ENCODE results near the gene ZACN. TPM values are rescaled to one million over a fixed set of nuclear protein-coding genes. Genes with fewer than 3 reads are reported as not detected.
A peak's percentile ranks its signal among the peaks of the same experiment; 100 is the strongest.

Gene ZACN
- polyA plus RNA-seq = 10 to 100 TPM in 1 of 4 donors, 1 to 10 TPM in 2, under 1 TPM in 1; 0.87 to 21.6 (median 2.0) TPM
- long read RNA-seq, donor 1 = 0 reads
- long read RNA-seq, donor 2, transcript ZACN-205 (1 exons, 2,651 nt) = major isoform, 40 of 46 reads
- long read RNA-seq, donor 2, partial matches to known transcripts = 6 of 46 reads
- long read RNA-seq, donor 2, other reads (novel, unspliced or antisense) = 0 of 46 reads
- long read RNA-seq, donor 3, transcript ZACN-205 (1 exons, 2,651 nt) = major isoform, 160 of 160 reads
- long read RNA-seq, donor 3, partial matches to known transcripts = 0 of 160 reads
- long read RNA-seq, donor 3, other reads (novel, unspliced or antisense) = 0 of 160 reads
- long read RNA-seq, donor 4, transcript ZACN-205 (1 exons, 2,651 nt) = major isoform, 5 of 5 reads
- long read RNA-seq, donor 4, partial matches to known transcripts = 0 of 5 reads
- long read RNA-seq, donor 4, other reads (novel, unspliced or antisense) = 0 of 5 reads
- long read RNA-seq, donor 5, transcript ZACN-205 (1 exons, 2,651 nt) = major isoform, 92 of 92 reads
- long read RNA-seq, donor 5, partial matches to known transcripts = 0 of 92 reads
- long read RNA-seq, donor 5, other reads (novel, unspliced or antisense) = 0 of 92 reads
- long read RNA-seq, donor 6, transcript ZACN-205 (1 exons, 2,651 nt) = major isoform, 87 of 107 reads
- long read RNA-seq, donor 6, partial matches to known transcripts = 15 of 107 reads
- long read RNA-seq, donor 6, other reads (novel, unspliced or antisense) = 5 of 107 reads
- long read RNA-seq, donor 7, transcript ZACN-205 (1 exons, 2,651 nt) = major isoform, 182 of 182 reads
- long read RNA-seq, donor 7, partial matches to known transcripts = 0 of 182 reads
- long read RNA-seq, donor 7, other reads (novel, unspliced or antisense) = 0 of 182 reads
- long read RNA-seq, donor 8, transcript ZACN-205 (1 exons, 2,651 nt) = major isoform, 14 of 14 reads
- long read RNA-seq, donor 8, partial matches to known transcripts = 0 of 14 reads
- long read RNA-seq, donor 8, other reads (novel, unspliced or antisense) = 0 of 14 reads
- long read RNA-seq, donor 9, transcript ZACN-205 (1 exons, 2,651 nt) = major isoform, 44 of 44 reads
- long read RNA-seq, donor 9, partial matches to known transcripts = 0 of 44 reads
- long read RNA-seq, donor 9, other reads (novel, unspliced or antisense) = 0 of 44 reads
- long read RNA-seq, donor 10, transcript ZACN-205 (1 exons, 2,651 nt) = major isoform, 144 of 203 reads
- long read RNA-seq, donor 10, partial matches to known transcripts = 43 of 203 reads
- long read RNA-seq, donor 10, other reads (novel, unspliced or antisense) = 16 of 203 reads

GRCh38 chr17:76078860-76079534, at the start of gene ZACN:
ZACN (plus strand) TSS chr17:76079182; CDS start chr17:76079265, 83 bp downstream.
- H3K27ac ChIP-seq (ENCODE audit: low read depth in 1 of 3, low read length in 2 of 3) = no peak within 1 kb of the TSS
- H3K9me3 ChIP-seq (ENCODE audit: control insufficient read depth in 2 of 2, insufficient read depth in 1 of 2, low read depth in 1 of 2, low read length in 1 of 2) = no peaks in the 10 kb centered on the region
- WGBS, 3 donors = 26 to 55% (median 42%) methylated on average over 17 of the region's 17 CpGs
- peaks cover 24 to 63% (median 34%) of the 10 kb centered on the region in 3 donors for H3K27me3 ChIP-seq (ENCODE audit: control insufficient read depth in 3 of 3, insufficient read depth in 3 of 3, low read length in 3 of 3)
- no peak within 1 kb of the TSS for H3K4me3 ChIP-seq (ENCODE audit: low read depth in 1 of 3, low read length in 3 of 3)
- DNase-seq = no peak
- peaks cover 0 to 29% (median 6%) of the 10 kb centered on the region in 3 donors for H3K36me3 ChIP-seq (ENCODE audit: control insufficient read depth in 3 of 3, insufficient read depth in 2 of 3, low read depth in 1 of 3, low read length in 3 of 3)
- FAIRE-seq = no peak
- H3K4me1 ChIP-seq (ENCODE audit: control insufficient read depth in 3 of 3, insufficient read depth in 2 of 3, low read depth in 1 of 3, low read length in 2 of 3) = peaks cover 0 to 41% (median 0%) of the 10 kb centered on the region in 3 donors

DNA sequence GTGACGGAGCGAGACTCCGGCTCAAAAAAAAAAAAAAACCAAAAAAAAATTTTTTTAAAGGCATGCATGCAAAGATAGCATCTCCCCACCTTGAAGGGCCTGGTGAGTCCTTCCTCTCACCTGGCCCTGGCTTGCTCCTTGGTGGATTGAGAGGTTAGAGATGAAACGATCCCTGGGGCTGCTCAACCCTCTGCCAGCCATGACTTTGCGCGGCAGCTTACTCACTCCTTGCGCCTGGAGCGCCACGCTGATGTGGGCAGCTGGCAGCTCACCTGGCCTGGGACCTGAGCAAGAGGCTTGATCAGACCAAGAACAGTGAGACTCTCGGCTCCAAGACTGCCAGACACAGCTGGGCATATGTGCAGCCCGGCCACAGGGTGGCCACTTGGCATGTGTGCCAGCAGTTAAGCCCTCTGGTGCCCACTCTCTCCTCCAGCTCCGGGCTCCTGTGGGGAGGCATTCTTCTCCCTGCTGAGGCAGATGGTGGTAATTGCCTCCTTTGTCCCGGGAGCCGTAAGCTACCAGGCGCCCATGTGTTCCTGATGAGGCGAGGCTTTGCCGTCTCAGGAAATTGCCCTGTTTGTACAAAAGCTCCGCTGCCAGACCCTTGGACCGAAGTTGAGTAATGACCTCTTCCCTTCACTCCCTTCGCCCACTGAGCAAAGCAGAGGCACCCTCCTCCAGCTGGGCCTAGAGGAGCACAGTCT, 46.8 kb upstream of the ZACN start:
- WGBS, 3 donors = 52 to 69% (median 65%) methylated on average over 20 of the region's 20 CpGs
- Histone ChIP-seq H3K27me3 (ENCODE audit: control insufficient read depth in 3 of 3, insufficient read depth in 3 of 3, low read length in 3 of 3) (no peaks in the 10 kb centered on the region), H3K9me3 (ENCODE audit: control insufficient read depth in 2 of 2, insufficient read depth in 1 of 2, low read depth in 1 of 2, low read length in 1 of 2) (peaks cover 0 to 5% of the 10 kb centered on the region in 2 donors), H3K36me3 (ENCODE audit: control insufficient read depth in 3 of 3, insufficient read depth in 2 of 3, low read depth in 1 of 3, low read length in 3 of 3) (peaks cover 0 to 10% (median 0%) of the 10 kb centered on the region in 3 donors), H3K4me1 (ENCODE audit: control insufficient read depth in 3 of 3, insufficient read depth in 2 of 3, low read depth in 1 of 3, low read length in 2 of 3) (peaks cover 0 to 51% (median 0%) of the 10 kb centered on the region in 3 donors), H3K4me3 (ENCODE audit: low read depth in 1 of 3, low read length in 3 of 3) (no peak overlapping the region), H3K27ac (ENCODE audit: low read depth in 1 of 3, low read length in 2 of 3) (peak overlapping the region in 1 of 3 donors; percentile 86)
- FAIRE-seq (no peak), DNase-seq (peak; percentile 37 to 88)

GRCh38 chr17:76032780-76033108, 46.2 kb upstream of the ZACN start:
- H3K4me1 ChIP-seq (ENCODE audit: control insufficient read depth in 3 of 3, insufficient read depth in 2 of 3, low read depth in 1 of 3, low read length in 2 of 3) = peaks cover 0 to 46% (median 0%) of the 10 kb centered on the region in 3 donors
- H3K9me3 ChIP-seq (ENCODE audit: control insufficient read depth in 2 of 2, insufficient read depth in 1 of 2, low read depth in 1 of 2, low read length in 1 of 2) = peaks cover 0 to 5% of the 10 kb centered on the region in 2 donors
- H3K27ac ChIP-seq (ENCODE audit: low read depth in 1 of 3, low read length in 2 of 3) = peak overlapping the region in 1 of 3 donors; percentile 86
- DNase-seq = no peak
- no peak for FAIRE-seq
- H3K27me3 ChIP-seq (ENCODE audit: control insufficient read depth in 3 of 3, insufficient read depth in 3 of 3, low read length in 3 of 3) = no peaks in the 10 kb centered on the region
- 75 to 80% (median 78%) methylated on average over 5 of the region's 5 CpGs for WGBS, 3 donors
- no peak overlapping the region for H3K4me3 ChIP-seq (ENCODE audit: low read depth in 1 of 3, low read length in 3 of 3)
- H3K36me3 ChIP-seq (ENCODE audit: control insufficient read depth in 3 of 3, insufficient read depth in 2 of 3, low read depth in 1 of 3, low read length in 3 of 3) = peaks cover 0 to 14% (median 0%) of the 10 kb centered on the region in 3 donors

DNA sequence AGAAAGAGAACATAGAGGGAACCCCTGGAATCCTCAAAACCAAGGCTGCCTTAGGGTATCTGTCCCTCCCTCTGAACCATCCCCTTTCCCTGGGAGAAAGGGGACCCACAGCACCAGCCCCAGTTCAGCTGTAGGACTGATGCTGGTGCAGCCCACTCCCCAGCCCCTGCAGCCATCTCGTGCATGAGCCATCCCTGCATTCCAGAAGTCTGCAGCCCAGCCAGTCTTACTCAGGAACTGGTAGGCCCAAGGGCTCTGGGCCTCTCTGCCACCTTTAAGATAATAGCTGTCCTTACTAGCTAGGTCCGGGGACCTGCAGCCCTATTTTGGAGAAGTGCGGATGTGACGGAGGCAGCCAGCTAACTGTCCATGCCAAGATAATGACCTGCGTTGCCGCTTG, 45.8 kb upstream of the ZACN start:
- peaks cover 0 to 5% of the 10 kb centered on the region in 2 donors for H3K9me3 ChIP-seq (ENCODE audit: control insufficient read depth in 2 of 2, insufficient read depth in 1 of 2, low read depth in 1 of 2, low read length in 1 of 2)
- DNase-seq (no peak), FAIRE-seq (no peak)
- peak overlapping the region in 1 of 3 donors; percentile 86 for H3K27ac ChIP-seq (ENCODE audit: low read depth in 1 of 3, low read length in 2 of 3)
- H3K4me3 ChIP-seq (ENCODE audit: low read depth in 1 of 3, low read length in 3 of 3) = no peak overlapping the region
- H3K27me3 ChIP-seq (ENCODE audit: control insufficient read depth in 3 of 3, insufficient read depth in 3 of 3, low read length in 3 of 3) = no peaks in the 10 kb centered on the region
- WGBS, 3 donors = 96 to 100% (median 98%) methylated on average over 6 of the region's 6 CpGs
- peaks cover 0 to 17% (median 0%) of the 10 kb centered on the region in 3 donors for H3K36me3 ChIP-seq (ENCODE audit: control insufficient read depth in 3 of 3, insufficient read depth in 2 of 3, low read depth in 1 of 3, low read length in 3 of 3)
- peaks cover 0 to 43% (median 0%) of the 10 kb centered on the region in 3 donors for H3K4me1 ChIP-seq (ENCODE audit: control insufficient read depth in 3 of 3, insufficient read depth in 2 of 3, low read depth in 1 of 3, low read length in 2 of 3)

- 83 to 94% (median 92%) methylated on average over 13 of the region's 13 CpGs for WGBS, 3 donors
- H3K36me3 ChIP-seq (ENCODE audit: control insufficient read depth in 3 of 3, insufficient read depth in 2 of 3, low read depth in 1 of 3, low read length in 3 of 3) = peaks cover 4 to 31% (median 11%) of the 10 kb centered on the region in 3 donors
- H3K9me3 ChIP-seq (ENCODE audit: control insufficient read depth in 2 of 2, insufficient read depth in 1 of 2, low read depth in 1 of 2, low read length in 1 of 2) = peaks cover 0 to 5% of the 10 kb centered on the region in 2 donors
- H3K4me3 ChIP-seq (ENCODE audit: low read depth in 1 of 3, low read length in 3 of 3) = no peak overlapping the region
- DNase-seq (no peak), FAIRE-seq (no peak)
- peaks cover 0 to 32% (median 0%) of the 10 kb centered on the region in 3 donors for H3K4me1 ChIP-seq (ENCODE audit: control insufficient read depth in 3 of 3, insufficient read depth in 2 of 3, low read depth in 1 of 3, low read length in 2 of 3)
- no peak overlapping the region for H3K27ac ChIP-seq (ENCODE audit: low read depth in 1 of 3, low read length in 2 of 3)
- no peaks in the 10 kb centered on the region for H3K27me3 ChIP-seq (ENCODE audit: control insufficient read depth in 3 of 3, insufficient read depth in 3 of 3, low read length in 3 of 3)
These were observed 44.3 kb upstream of the ZACN start for GRCh38 chr17:76034428-76035350.

- FAIRE-seq (no peak), DNase-seq (peak in 1 of 2 donors; percentile 27)
- Histone ChIP-seq H3K27me3 (ENCODE audit: control insufficient read depth in 3 of 3, insufficient read depth in 3 of 3, low read length in 3 of 3) (no peaks in the 10 kb centered on the region), H3K27ac (ENCODE audit: low read depth in 1 of 3, low read length in 2 of 3) (no peak overlapping the region), H3K36me3 (ENCODE audit: control insufficient read depth in 3 of 3, insufficient read depth in 2 of 3, low read depth in 1 of 3, low read length in 3 of 3) (peaks cover 14 to 49% (median 28%) of the 10 kb centered on the region in 3 donors), H3K9me3 (ENCODE audit: control insufficient read depth in 2 of 2, insufficient read depth in 1 of 2, low read depth in 1 of 2, low read length in 1 of 2) (peaks cover 0 to 5% of the 10 kb centered on the region in 2 donors), H3K4me1 (ENCODE audit: control insufficient read depth in 3 of 3, insufficient read depth in 2 of 3, low read depth in 1 of 3, low read length in 2 of 3) (peaks cover 0 to 23% (median 0%) of the 10 kb centered on the region in 3 donors), H3K4me3 (ENCODE audit: low read depth in 1 of 3, low read length in 3 of 3) (no peak overlapping the region)
- WGBS, 3 donors = 59 to 73% (median 73%) methylated on average over 22 of the region's 22 CpGs
These were observed 42.3 kb upstream of the ZACN start for GRCh38 chr17:76036497-76037261.

Measured in small intestine (tissue), 16 donors.